Measurements from ENCODE around the gene TRAPPC1.

- TF ChIP-seq EZH2phosphoT487 (IDR thresholded peaks at IDR 0.05; ENCODE audit: borderline replicate concordance, low read length) (no peak), EZH2 (IDR thresholded peaks at IDR 0.05; ENCODE audit: low read length, unreplicated experiment) (no peak)
Measured at GRCh38 chr17:7893187-7893880, 38.4 kb downstream of the TRAPPC1 start.
